ENCODE results near the gene PHLDB3. TPM values are rescaled to one million over a fixed set of nuclear protein-coding genes. Genes with fewer than 3 reads are reported as not detected.
"Not testable (repeated sequence)": the region's sequence is repeated elsewhere in the genome, so short reads cannot be mapped to it uniquely, and the experiment has no call there.

PHLDB3 gene
- total RNA-seq, 1 experiment from 2014 or later = 36.7 TPM

- Histone ChIP-seq H3K27me3 (ENCODE audit: insufficient read depth, low read depth) (no peaks in the 10 kb centered on the region), H3K9me2 (ENCODE audit: insufficient read depth) (no peaks in the 10 kb centered on the region), H3K36me3 (ENCODE audit: low read depth) (no peaks in the 10 kb centered on the region), H3K4me2 (no peak overlapping the region), H3K79me2 (ENCODE audit: low read depth) (no peaks in the 10 kb centered on the region), H3K4me3 (no peak overlapping the region), H3K27ac (no peak overlapping the region), H2AFZ (no peak overlapping the region), H3K4me1 (replicated peaks; ENCODE audit: insufficient read depth) (no peaks in the 10 kb centered on the region), H4K20me1 (ENCODE audit: insufficient read depth) (no peaks in the 10 kb centered on the region), H3F3A (ENCODE audit: insufficient read depth, low read depth) (0 out of 2 replicates have a peak, but pooled peaks cover 4% of the 10 kb centered on the region), H3K9me3 (ENCODE audit: insufficient read depth, low read depth) (no peaks in the 10 kb centered on the region)
- no peak for DNase-seq
- TF ChIP-seq EZH2 (IDR thresholded peaks at IDR 0.05; ENCODE audit: low read depth) = no peak
- no peak for TF ChIP-seq CTCF (conservative IDR thresholded peaks at IDR 0.05)
- CTCF ChIA-PET = interaction anchor here (0.6 kb wide), 2 partner anchors 73 to 102 kb away, joined by 3 to 4 read pairs; no protein-coding TSS in a partner anchor
- BruUV-seq (replicated peaks) = no TSS peak
- intact Hi-C loops (cut with micrococcal nuclease; ENCODE audit: unreplicated experiment) = no loop called here
- POLR2A ChIA-PET (ENCODE audit: unreplicated experiment) = interaction anchor here (0.5 kb wide), 1 partner anchor 87 kb away, joined by 4 read pairs; the partner anchor contains the start of gene LYPD3
Observed at GRCh38 chr19:43552198-43552450, 47.6 kb upstream of the PHLDB3 start.

GRCh38 chr19:43551399-43552197 lies 47.1 kb upstream of the PHLDB3 start:
- H3K9me2 ChIP-seq (ENCODE audit: insufficient read depth) = no peaks in the 10 kb centered on the region

GRCh38 chr19:43548706-43549105 lies 44.2 kb upstream of the PHLDB3 start:
- Histone ChIP-seq H3K27ac (no peak overlapping the region), H3K27me3 (ENCODE audit: insufficient read depth, low read depth) (no peaks in the 10 kb centered on the region), H3F3A (ENCODE audit: insufficient read depth, low read depth) (no peaks in the 10 kb centered on the region), H3K36me3 (ENCODE audit: low read depth) (no peaks in the 10 kb centered on the region), H3K4me2 (no peak overlapping the region), H3K79me2 (ENCODE audit: low read depth) (no peaks in the 10 kb centered on the region), H3K9me3 (ENCODE audit: insufficient read depth, low read depth) (no peaks in the 10 kb centered on the region), H3K4me1 (replicated peaks; ENCODE audit: insufficient read depth) (no peaks in the 10 kb centered on the region), H3K4me3 (no peak overlapping the region), H4K20me1 (ENCODE audit: insufficient read depth) (no peaks in the 10 kb centered on the region), H2AFZ (no peak overlapping the region), H3K9me2 (ENCODE audit: insufficient read depth) (no peaks in the 10 kb centered on the region)
- TF ChIP-seq CTCF (conservative IDR thresholded peaks at IDR 0.05) = no peak
- no peak for TF ChIP-seq EZH2 (IDR thresholded peaks at IDR 0.05; ENCODE audit: low read depth)
- CTCF ChIA-PET = no interaction called here
- POLR2A ChIA-PET (ENCODE audit: unreplicated experiment) = no interaction called here
- DNase-seq = no peak
- BruUV-seq (replicated peaks) = no TSS peak
- intact Hi-C loops (cut with micrococcal nuclease; ENCODE audit: unreplicated experiment) = no loop called here

More at GRCh38 chr19:43551399-43552197, 47.1 kb upstream of the PHLDB3 start:
- H2AFZ ChIP-seq = no peak overlapping the region
- CTCF ChIA-PET = interaction anchor here (0.6 kb wide), 1 partner anchor 103 kb away, joined by 4 read pairs; no protein-coding TSS in a partner anchor
- no TSS peak for BruUV-seq (replicated peaks)
- H3F3A ChIP-seq (ENCODE audit: insufficient read depth, low read depth) = 0 out of 2 replicates have a peak, but pooled peaks cover 4% of the 10 kb centered on the region
- no peak overlapping the region for H3K4me2 ChIP-seq
- TF ChIP-seq CTCF (conservative IDR thresholded peaks at IDR 0.05) (no peak), EZH2 (IDR thresholded peaks at IDR 0.05; ENCODE audit: low read depth) (no peak)
- H4K20me1 ChIP-seq (ENCODE audit: insufficient read depth) = no peaks in the 10 kb centered on the region
- intact Hi-C loops (cut with micrococcal nuclease; ENCODE audit: unreplicated experiment) = no loop called here
- no peaks in the 10 kb centered on the region for H3K9me3 ChIP-seq (ENCODE audit: insufficient read depth, low read depth)
- H3K4me3 ChIP-seq = no peak overlapping the region
- no peaks in the 10 kb centered on the region for H3K79me2 ChIP-seq (ENCODE audit: low read depth)
- no peak for DNase-seq
- H3K27me3 ChIP-seq (ENCODE audit: insufficient read depth, low read depth) = no peaks in the 10 kb centered on the region
- no peak overlapping the region for H3K27ac ChIP-seq
- POLR2A ChIA-PET (ENCODE audit: unreplicated experiment) = interaction anchor here (0.5 kb wide), 1 partner anchor 86 kb away, joined by 4 read pairs; the partner anchor contains the start of gene LYPD3
- H3K36me3 ChIP-seq (ENCODE audit: low read depth) = no peaks in the 10 kb centered on the region
- H3K4me1 ChIP-seq (replicated peaks; ENCODE audit: insufficient read depth) = no peaks in the 10 kb centered on the region

- H3K4me3 ChIP-seq; H3K27me3 ChIP-seq (ENCODE audit: insufficient read depth, low read depth); H4K20me1 ChIP-seq (ENCODE audit: insufficient read depth); H3K79me2 ChIP-seq (ENCODE audit: low read depth); POLR2A ChIA-PET (ENCODE audit: unreplicated experiment); H3K4me2 ChIP-seq; CTCF ChIA-PET; intact Hi-C loops (cut with micrococcal nuclease; ENCODE audit: unreplicated experiment); H3K36me3 ChIP-seq (ENCODE audit: low read depth); H3K4me1 ChIP-seq (replicated peaks; ENCODE audit: insufficient read depth); H2AFZ ChIP-seq; H3K27ac ChIP-seq; DNase-seq; H3F3A ChIP-seq (ENCODE audit: insufficient read depth, low read depth); H3K9me2 ChIP-seq (ENCODE audit: insufficient read depth); BruUV-seq (replicated peaks); H3K9me3 ChIP-seq (ENCODE audit: insufficient read depth, low read depth): not testable (repeated sequence)
Observed at GRCh38 chr19:43547926-43548325, 43.4 kb upstream of the PHLDB3 start.
